Occipital lobe (tissue), 2 donors: ENCODE measurements around the gene DHRS13. TPM values are rescaled to one million over a fixed set of nuclear protein-coding genes. Genes with fewer than 3 reads are reported as not detected.
"Not testable (repeated sequence)": the region's sequence is repeated elsewhere in the genome, so short reads cannot be mapped to it uniquely, and the experiment has no call there.

Source experiments
- DNase-seq: peaks from one replicate; lab custom pipeline; 2025; lab: John Stamatoyannopoulos, UW
- total RNA-seq: library from RNA; depleted of rRNA; stranded (reverse); fragments of >200 nt; gene quantifications from one replicate; pipeline ENCODE4 v1.2.3, GENCODE V29; 2014

Gene DHRS13
- total RNA-seq, 1 donor from 2014 or later: 27.1 TPM

DNA sequence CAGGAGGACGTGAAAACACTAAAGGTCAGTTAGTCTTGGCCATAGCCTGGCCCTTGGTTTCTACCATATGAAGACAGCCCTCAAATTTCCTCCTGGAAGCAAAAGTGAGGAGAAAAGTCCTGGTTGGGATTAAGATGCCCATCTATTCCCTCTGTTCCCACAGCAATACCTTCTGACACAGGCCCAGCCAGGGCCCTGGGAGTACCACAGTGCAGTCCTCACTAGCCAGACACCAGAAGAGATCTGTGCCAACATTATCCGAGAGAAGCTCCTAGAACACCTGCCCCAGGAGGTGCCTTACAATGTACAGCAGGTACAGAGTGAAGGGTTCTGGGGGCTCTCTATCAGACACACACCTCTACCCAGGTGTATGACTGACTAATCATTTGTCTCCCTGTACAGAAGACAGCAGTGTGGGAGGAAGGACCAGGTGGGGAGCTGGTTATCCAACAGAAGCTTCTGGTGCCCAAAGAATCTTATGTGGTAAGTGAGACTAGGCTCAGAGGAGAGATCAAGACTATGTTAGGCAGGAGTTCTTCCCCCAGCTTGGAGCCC, 44.0 kb downstream of the DHRS13 start:
- no peak for DNase-seq

GRCh38 chr17:28857905-28858800, 44.7 kb downstream of the DHRS13 start:
- no peak for DNase-seq

- no peak for DNase-seq
These were observed 46.8 kb downstream of the DHRS13 start for GRCh38 chr17:28856028-28856574.

- DNase-seq: no peak
These were observed 47.6 kb downstream of the DHRS13 start for GRCh38 chr17:28855336-28855679.

DNA sequence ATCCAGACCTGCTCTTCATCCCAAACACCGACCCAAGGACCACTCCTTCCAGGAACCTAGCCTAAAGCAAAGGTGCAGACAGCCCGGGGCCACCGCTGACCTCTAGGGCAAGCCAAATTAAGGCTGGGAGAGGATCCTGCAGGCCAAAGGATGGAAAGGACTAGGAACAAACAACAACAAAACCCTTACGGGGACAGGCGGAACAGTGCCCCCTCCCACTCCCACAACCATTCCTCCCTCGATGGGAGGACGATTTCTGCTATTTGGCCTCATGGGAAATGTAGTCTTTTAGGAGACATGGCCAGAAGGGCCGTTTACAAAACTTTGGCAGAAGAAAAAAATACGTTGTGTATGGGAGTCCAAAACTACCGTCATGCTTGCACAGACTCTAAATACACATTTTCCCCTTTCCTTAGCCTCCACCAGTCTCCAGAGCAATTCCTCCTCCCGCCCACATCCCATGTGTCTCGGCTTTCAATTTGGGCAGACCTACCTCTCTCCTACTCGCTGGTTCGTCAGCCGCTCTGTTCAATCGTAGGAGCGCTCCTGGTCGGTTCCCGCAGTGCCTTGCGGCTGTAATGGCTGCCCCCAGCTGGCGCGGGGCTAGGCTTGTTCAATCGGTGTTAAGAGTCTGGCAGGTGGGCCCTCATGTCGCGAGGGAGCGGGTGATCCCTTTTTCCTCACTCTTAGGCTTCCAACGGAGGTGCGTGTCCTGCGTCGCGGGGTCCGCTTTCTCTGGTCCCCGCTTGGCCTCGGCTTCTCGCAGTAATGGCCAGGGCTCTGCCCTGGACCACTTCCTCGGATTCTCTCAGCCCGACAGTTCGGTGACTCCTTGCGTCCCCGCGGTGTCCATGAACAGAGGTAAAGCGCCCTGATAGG, 48.2 kb downstream of the DHRS13 start, which contains the start of gene ERAL1:
ERAL1 (plus strand) TSS at position 560 of the 879 bp plus-strand sequence; CDS start at position 579, 19 bp downstream.
- DNase-seq: peak; percentile 89

DNA sequence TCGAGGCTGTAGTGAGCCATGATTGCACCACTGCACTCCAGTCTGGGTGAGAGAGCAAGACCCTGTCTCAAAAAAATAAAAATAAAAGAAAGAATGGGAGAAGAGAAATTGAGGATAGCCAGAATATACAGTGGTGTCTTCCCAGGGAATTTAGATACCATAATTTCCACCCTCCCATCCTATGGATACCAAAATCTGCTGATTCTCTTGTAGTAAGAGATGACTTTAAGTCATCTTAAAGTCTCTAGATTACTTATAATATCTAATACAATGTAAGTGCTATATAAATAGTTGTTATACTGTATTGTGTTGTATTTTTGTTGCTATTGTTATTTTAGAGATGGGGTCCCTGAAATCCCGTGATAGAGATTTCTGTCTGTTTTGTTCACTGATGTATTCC, 49.6 kb downstream of the DHRS13 start:
- no peak for DNase-seq

GRCh38 chr17:28849281-28849680, 53.6 kb downstream of the DHRS13 start:
- DNase-seq: no peak

DNA sequence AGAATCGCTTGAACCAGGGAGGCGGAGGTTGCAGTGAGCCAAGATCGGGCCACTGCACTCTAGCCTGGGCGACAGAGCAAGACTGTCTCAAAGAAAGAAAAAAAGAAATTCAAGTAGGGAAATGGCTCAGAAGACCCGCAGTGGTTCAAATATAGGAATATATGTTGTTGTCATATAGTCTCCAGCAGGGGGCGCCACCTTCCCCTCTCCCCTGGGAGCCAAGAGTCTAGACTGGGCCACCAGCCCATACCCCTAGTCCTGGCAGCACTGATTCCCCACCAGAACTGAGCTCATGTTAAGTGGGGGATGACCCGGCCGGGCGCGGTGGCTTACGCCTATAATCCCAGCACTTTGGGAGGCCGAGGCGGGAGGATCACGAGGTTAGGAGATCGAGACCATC, 54.2 kb downstream of the DHRS13 start:
- not testable (repeated sequence) for DNase-seq

Other genes with a start within 250 kb of the DHRS13 start
- gene SDF2, start 241.2 kb downstream of the DHRS13 start, total RNA-seq: 33.5 TPM
- 32.3 TPM for gene SUPT6H, start 240.9 kb downstream of the DHRS13 start, total RNA-seq
- gene PROCA1, start 191.2 kb downstream of the DHRS13 start, total RNA-seq: 3.3 TPM
- 10.6 TPM for gene RAB34, start 185.2 kb downstream of the DHRS13 start, total RNA-seq
- 414 TPM for gene RPL23A, start 183.1 kb downstream of the DHRS13 start, total RNA-seq
- gene TLCD1, start 176.8 kb downstream of the DHRS13 start, total RNA-seq: not detected
- gene NEK8, start 174.3 kb downstream of the DHRS13 start, total RNA-seq: 0.62 TPM
- gene TRAF4, start 159.1 kb downstream of the DHRS13 start, total RNA-seq: 35.6 TPM
- gene FAM222B, start 60.3 kb downstream of the DHRS13 start, total RNA-seq: 2.7 TPM
- gene ERAL1, start 48.1 kb downstream of the DHRS13 start, total RNA-seq: 21.8 TPM
- gene FLOT2, start 5.3 kb downstream of the DHRS13 start, total RNA-seq: 20.0 TPM
- gene PHF12, start 48.4 kb upstream of the DHRS13 start, total RNA-seq: 44.8 TPM
- 36.2 TPM for gene SEZ6, start 103.0 kb upstream of the DHRS13 start, total RNA-seq
- gene PIPOX, start 140.1 kb upstream of the DHRS13 start, total RNA-seq: 4.1 TPM